Small intestine (tissue), 7 donors: ENCODE data around the gene FIG4. TPM values are rescaled to one million over a fixed set of nuclear protein-coding genes. Genes with fewer than 3 reads are reported as not detected.
"Not testable (repeated sequence)": the region's sequence is repeated elsewhere in the genome, so short reads cannot be mapped to it uniquely, and the experiment has no call there.

Experiments used
- DNase-seq, 2 donors: peaks; one replicate each; pipeline versions ENCODE4 v3.0.0 to v3.0.0-alpha.2; 2013
- FAIRE-seq: peaks from 2 replicates; lab custom pipeline; 2012; peaks lifted over from hg19 to GRCh38; lab: Jason Lieb, UNC
- H3K27ac ChIP-seq, 3 donors: one replicate each; pipeline ENCODE4 v1.5.1; 2013; ENCODE audit warnings: low read length in 2 of 3, mild to moderate bottlenecking in 2 of 3, control low read depth in 1 of 3, inconsistent platforms in 1 of 3, low read depth in 1 of 3, moderate library complexity in 1 of 3
- H3K27me3 ChIP-seq, 3 donors: one replicate each; pipeline ENCODE4 v1.6.1; 2013; ENCODE audit warnings: low read length in 3 of 3, inconsistent platforms in 1 of 3; ENCODE audit not compliant: control insufficient read depth in 3 of 3, insufficient read depth in 3 of 3
- H3K36me3 ChIP-seq, 3 donors: one replicate each; pipeline ENCODE4 v1.6.1; 2013; ENCODE audit warnings: low read length in 3 of 3, inconsistent platforms in 1 of 3, low read depth in 1 of 3, mild to moderate bottlenecking in 1 of 3, moderate library complexity in 1 of 3; ENCODE audit not compliant: control insufficient read depth in 3 of 3, insufficient read depth in 2 of 3
- H3K4me1 ChIP-seq, 3 donors: one replicate each; pipeline ENCODE4 v1.6.1; 2013; ENCODE audit warnings: low read length in 2 of 3, inconsistent platforms in 1 of 3, low read depth in 1 of 3, mild to moderate bottlenecking in 1 of 3, moderate library complexity in 1 of 3; ENCODE audit not compliant: control insufficient read depth in 3 of 3, insufficient read depth in 2 of 3
- H3K4me3 ChIP-seq, 3 donors: one replicate each; pipeline ENCODE4 v1.5.1; 2013; ENCODE audit warnings: low read length in 3 of 3, control low read depth in 1 of 3, inconsistent platforms in 1 of 3, low read depth in 1 of 3, mild to moderate bottlenecking in 1 of 3, moderate library complexity in 1 of 3
- H3K9me3 ChIP-seq, 2 donors: one replicate each; pipeline ENCODE4 v1.6.1; 2013; ENCODE audit warnings: low read depth in 1 of 2, low read length in 1 of 2; ENCODE audit not compliant: control insufficient read depth in 2 of 2, insufficient read depth in 1 of 2
- WGBS, 3 donors: extraction: QIAGEN DNeasy Blood & Tissue Kit; methylation state at CpG; one replicate each; pipeline ENCODE4 v1.1.7; 2013; 5-methylcytosine and 5-hydroxymethylcytosine counted together
- polyA plus RNA-seq, 4 donors: library from polyadenylated mRNA; stranded (reverse) in 3 of 4; unstranded in 1 of 4; fragments of 200-250 nt in 3 of 4; fragments of 120-200 nt in 1 of 4; gene quantifications; one replicate each; pipeline versions ENCODE4 v1.2.1 to v1.2.3, GENCODE V29; 2013
- donor health status: healthy with polysubstance abuse.
- donor health status: control.
- donor health status: control.
- donor health status: Bipolar disorder and iron deficiency.
- donor health status: healthy.

FIG4 gene
- polyA plus RNA-seq, 4 donors, result 3.8 to 14.5 (median 6.3) TPM

DNA sequence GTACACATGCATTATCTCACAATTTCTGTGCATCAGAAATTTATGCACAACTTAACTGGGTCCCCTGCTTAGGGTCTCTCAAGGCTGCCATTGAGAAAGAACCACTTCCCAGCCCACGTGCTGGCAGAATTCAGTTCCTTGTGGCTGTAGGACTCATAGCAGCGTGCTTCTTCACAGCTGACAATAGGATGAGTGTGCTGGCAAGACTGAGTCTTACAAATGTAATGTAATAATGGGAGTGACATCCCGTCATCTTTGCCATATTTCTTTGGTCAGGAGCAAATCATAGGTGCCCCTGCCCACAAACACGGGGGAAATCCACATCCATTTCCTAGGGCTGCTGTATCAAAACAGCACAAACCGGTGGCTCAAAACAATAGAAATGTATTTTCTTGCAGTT lies 77.4 kb downstream of the FIG4 start:
- H3K9me3 ChIP-seq, result no peaks in the 10 kb centered on the region
- no peaks in the 10 kb centered on the region for H3K27me3 ChIP-seq
- FAIRE-seq (no peak), DNase-seq (no peak)
- no peak overlapping the region for H3K4me3 ChIP-seq
- H3K36me3 ChIP-seq, result peaks cover 2 to 11% (median 2%) of the 10 kb centered on the region in 3 donors
- no peaks in the 10 kb centered on the region for H3K4me1 ChIP-seq
- H3K27ac ChIP-seq, result no peak overlapping the region
- 89 to 96% (median 94%) methylated on average over 5 of the region's 5 CpGs for WGBS, 3 donors

DNA sequence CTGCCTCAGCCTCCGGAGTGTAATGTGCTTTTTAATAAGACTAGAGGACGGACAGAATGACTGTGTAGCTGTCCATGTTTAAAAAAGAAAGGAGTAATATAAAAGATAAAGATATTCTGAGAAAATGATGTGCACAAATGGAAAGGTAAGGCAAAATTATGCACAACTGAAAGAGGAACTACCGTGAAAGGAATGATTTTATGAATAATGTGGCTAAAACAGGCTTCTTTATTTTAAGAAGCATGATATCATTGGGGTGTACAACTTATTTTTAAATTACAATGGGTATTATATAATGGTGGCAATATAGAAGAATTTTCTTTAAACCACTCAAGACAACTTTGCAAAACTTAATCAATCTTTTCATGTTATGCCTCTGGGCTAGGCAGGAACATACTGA lies 78.1 kb downstream of the FIG4 start:
- Histone ChIP-seq H3K27me3 (no peaks in the 10 kb centered on the region), H3K4me3 (no peak overlapping the region), H3K9me3 (no peaks in the 10 kb centered on the region), H3K4me1 (no peaks in the 10 kb centered on the region), H3K27ac (no peak overlapping the region), H3K36me3 (peaks cover 2 to 11% (median 2%) of the 10 kb centered on the region in 3 donors)
- WGBS, 3 donors, result 90 to 95% (median 94%) methylated on average over 3 of the region's 3 CpGs
- no peak for DNase-seq
- FAIRE-seq, result no peak

- 91 to 98% (median 97%) methylated on average over 2 of the region's 2 CpGs for WGBS, 3 donors
- FAIRE-seq, result no peak
- H3K36me3 ChIP-seq, result peaks cover 2 to 11% (median 2%) of the 10 kb centered on the region in 3 donors
These were observed 79.0 kb downstream of the FIG4 start for GRCh38 chr6:109770047-109770446.

DNA sequence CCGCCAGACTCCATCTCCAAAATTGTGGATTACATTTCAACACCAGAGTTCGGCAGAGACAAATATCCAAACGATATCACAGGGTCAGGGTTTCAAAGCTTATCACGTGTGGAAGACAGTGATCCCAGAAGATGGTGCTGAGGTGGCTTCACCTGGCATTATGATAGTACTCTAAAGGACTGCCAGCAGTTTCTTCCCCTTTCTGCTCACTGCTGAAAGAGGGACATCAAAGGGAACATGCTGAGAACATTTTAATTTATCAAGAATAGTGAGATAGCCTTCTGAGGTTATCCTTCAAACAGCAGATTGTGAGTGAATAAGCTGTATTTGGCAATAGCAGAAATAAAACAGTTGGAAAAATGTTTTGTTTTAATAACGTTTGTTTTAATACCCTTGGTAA lies 79.7 kb downstream of the FIG4 start:
- FAIRE-seq (no peak), DNase-seq (no peak)
- H3K9me3 ChIP-seq, result no peaks in the 10 kb centered on the region
- H3K36me3 ChIP-seq, result peaks cover 2 to 11% (median 2%) of the 10 kb centered on the region in 3 donors
- H3K4me1 ChIP-seq, result no peaks in the 10 kb centered on the region
- H3K27me3 ChIP-seq, result no peaks in the 10 kb centered on the region
- no peak overlapping the region for H3K27ac ChIP-seq
- no peak overlapping the region for H3K4me3 ChIP-seq
- 77 to 85% (median 85%) methylated on average over 5 of the region's 5 CpGs for WGBS, 3 donors

More at GRCh38 chr6:109770047-109770446, 79.0 kb downstream of the FIG4 start:
- DNase-seq, result no peak
- Histone ChIP-seq H3K27me3 (no peaks in the 10 kb centered on the region), H3K9me3 (no peaks in the 10 kb centered on the region), H3K4me1 (no peaks in the 10 kb centered on the region), H3K4me3 (no peak overlapping the region), H3K27ac (no peak overlapping the region)

- H3K27me3 ChIP-seq, H3K4me1 ChIP-seq, H3K9me3 ChIP-seq, DNase-seq, H3K4me3 ChIP-seq, FAIRE-seq, H3K27ac ChIP-seq: not testable (repeated sequence)
- H3K36me3 ChIP-seq, result peaks cover 2 to 11% (median 2%) of the 10 kb centered on the region in 3 donors
- 91 to 95% (median 91%) methylated on average over 7 of the region's 7 CpGs for WGBS, 3 donors
These were observed 81.1 kb downstream of the FIG4 start for GRCh38 chr6:109771939-109772755.

GRCh38 chr6:109772883-109773431 lies 81.9 kb downstream of the FIG4 start:
- no peak for FAIRE-seq
- Histone ChIP-seq H3K27ac (no peak overlapping the region), H3K4me1 (no peaks in the 10 kb centered on the region), H3K27me3 (no peaks in the 10 kb centered on the region), H3K9me3 (no peaks in the 10 kb centered on the region), H3K36me3 (peaks cover 0 to 5% (median 0%) of the 10 kb centered on the region in 3 donors), H3K4me3 (no peak overlapping the region)
- 52 to 86% (median 77%) methylated on average over 1 of the region's 1 CpG for WGBS, 3 donors
- DNase-seq, result no peak

- DNase-seq, result no peak
- no peaks in the 10 kb centered on the region for H3K4me1 ChIP-seq
- H3K27ac ChIP-seq, result no peak overlapping the region
- peaks cover 0 to 3% (median 3%) of the 10 kb centered on the region in 3 donors for H3K36me3 ChIP-seq
- no peak for FAIRE-seq
- WGBS, 3 donors, result 84 to 93% (median 91%) methylated on average over 1 of the region's 1 CpG
- no peak overlapping the region for H3K4me3 ChIP-seq
- no peaks in the 10 kb centered on the region for H3K9me3 ChIP-seq
- H3K27me3 ChIP-seq, result no peaks in the 10 kb centered on the region
These were observed 89.9 kb downstream of the FIG4 start for GRCh38 chr6:109781001-109781400.

- no peaks in the 10 kb centered on the region for H3K9me3 ChIP-seq
- H3K27me3 ChIP-seq, result no peaks in the 10 kb centered on the region
- no peak overlapping the region for H3K27ac ChIP-seq
- no peak for DNase-seq
- WGBS, 3 donors, result 77 to 94% (median 90%) methylated on average over 2 of the region's 2 CpGs
- H3K4me3 ChIP-seq, result no peak overlapping the region
- H3K4me1 ChIP-seq, result no peaks in the 10 kb centered on the region
- FAIRE-seq, result no peak
- peaks cover 0 to 6% (median 3%) of the 10 kb centered on the region in 3 donors for H3K36me3 ChIP-seq
These were observed 91.4 kb downstream of the FIG4 start for GRCh38 chr6:109782491-109782999.
